Neural cell (in vitro differentiated cells): ENCODE measurements around the gene FBLN2. TPM values are rescaled to one million over a fixed set of nuclear protein-coding genes. Genes with fewer than 3 reads are reported as not detected.
A peak's percentile ranks its signal among the peaks of the same experiment; 100 is the strongest.

Experiments
- H2AFZ ChIP-seq: fragments of 200-600, 300-800 bp; sonication (generic), shearing (Covaris generic); 2 replicates; pipeline ENCODE4 v1.6.0; 2014; ENCODE audit warnings: low read depth, mild to moderate bottlenecking, antibody characterized with exemption, low read length, moderate library complexity
- H3F3A ChIP-seq: fragments of 200-600 bp; shearing (Covaris generic); 2 replicates; pipeline ENCODE4 v1.6.1; 2016; ENCODE audit warnings: mild to moderate bottlenecking, moderate library complexity, mixed read lengths, antibody characterized with exemption, low read length; ENCODE audit not compliant: insufficient read depth, poor library complexity, severe bottlenecking
- H3K27ac ChIP-seq: fragments of 200-600, 300-800 bp; sonication (generic), shearing (Covaris generic); 2 replicates; pipeline ENCODE4 v1.5.1; 2014; ENCODE audit warnings: mild to moderate bottlenecking, low read length, moderate library complexity
- H3K27me3 ChIP-seq: fragments of 300-800, 200-600 bp; sonication (generic), shearing (Covaris generic); 2 replicates; pipeline ENCODE4 v1.6.0; 2014; ENCODE audit warnings: mild to moderate bottlenecking, low read depth, low read length, moderate library complexity; ENCODE audit not compliant: insufficient read depth
- H3K36me3 ChIP-seq: fragments of 300-800, 200-600 bp; sonication (generic), shearing (Covaris generic); 2 replicates; pipeline ENCODE4 v1.5.1; 2014; ENCODE audit warnings: mild to moderate bottlenecking, antibody characterized with exemption, low read length, moderate library complexity; ENCODE audit not compliant: insufficient read depth
- H3K4me2 ChIP-seq: fragments of 300-800, 200-600 bp; sonication (generic), shearing (Covaris generic); 2 replicates; pipeline ENCODE4 v1.6.0; 2014; ENCODE audit warnings: mild to moderate bottlenecking, low read length
- H3K4me3 ChIP-seq: fragments of 300-800, 200-600 bp; sonication (generic), shearing (Covaris generic); 2 replicates; pipeline ENCODE4 v1.5.1; 2014; ENCODE audit warnings: mild to moderate bottlenecking, low read length, moderate library complexity
- H3K79me2 ChIP-seq: fragments of 200-600 bp; shearing (Covaris generic); replicated peaks from 2 replicates; pipeline ENCODE4 v1.6.0; 2014; ENCODE audit warnings: mild to moderate bottlenecking, low read length, moderate library complexity; ENCODE audit not compliant: insufficient read depth
- H3K9ac ChIP-seq: fragments of 300-800, 200-600 bp; sonication (generic), shearing (Covaris generic); 2 replicates; pipeline ENCODE4 v1.6.1; 2016; ENCODE audit warnings: mild to moderate bottlenecking, low read length, mixed read lengths
- H3K9me2 ChIP-seq: fragments of 200-600 bp; shearing (Covaris generic); 2 replicates; pipeline ENCODE4 v1.6.1; 2016; ENCODE audit warnings: mild to moderate bottlenecking, low read length, mixed read lengths; ENCODE audit not compliant: insufficient read depth
- H3K9me3 ChIP-seq: fragments of 200-600, 300-800 bp; sonication (generic), shearing (Covaris generic); 2 replicates; pipeline ENCODE4 v1.6.1; 2016; ENCODE audit warnings: mild to moderate bottlenecking, mixed run types, low read length, moderate library complexity, mixed read lengths
- H4K20me1 ChIP-seq: fragments of 200-600 bp; shearing (Covaris generic); 2 replicates; pipeline ENCODE4 v1.6.1; 2016; ENCODE audit warnings: mild to moderate bottlenecking, mixed run types; ENCODE audit not compliant: insufficient read depth
- CTCF ChIP-seq: fragments of 450-650 bp; IDR thresholded peaks from 2 replicates; pipeline ENCODE4 v1.5.1; 2014; ENCODE audit warnings: antibody characterized with exemption, mild to moderate bottlenecking, moderate library complexity; ENCODE audit not compliant: poor library complexity, severe bottlenecking
- EP300 ChIP-seq: fragments of 450-650 bp; conservative IDR thresholded peaks from 2 replicates; pipeline ENCODE4 v1.6.1; 2014; ENCODE audit warnings: antibody characterized with exemption, mild to moderate bottlenecking, moderate library complexity; ENCODE audit not compliant: poor library complexity, severe bottlenecking
- EZH2 ChIP-seq: fragments of 200-600, 300-800 bp; shearing (Covaris generic), sonication (generic); IDR thresholded peaks from 2 replicates; pipeline ENCODE4 v1.6.1; 2014; ENCODE audit warnings: antibody characterized with exemption, low read length, borderline replicate concordance, mild to moderate bottlenecking; ENCODE audit not compliant: insufficient read depth, poor library complexity, severe bottlenecking
- MXI1 ChIP-seq: fragments of 450-650 bp; conservative IDR thresholded peaks from 2 replicates; pipeline ENCODE4 v1.6.1; 2014; ENCODE audit warnings: antibody characterized with exemption, mild to moderate bottlenecking; ENCODE audit not compliant: poor library complexity, severe bottlenecking
- POLR2AphosphoS5 ChIP-seq: IDR thresholded peaks from 2 replicates; pipeline ENCODE4 v1.6.1; 2012
- RAD21 ChIP-seq: fragments of 450-650 bp; conservative IDR thresholded peaks from 2 replicates; pipeline ENCODE4 v1.6.1; 2014; ENCODE audit warnings: antibody characterized with exemption, mild to moderate bottlenecking, moderate library complexity
- SMC3 ChIP-seq: fragments of 450-650 bp; conservative IDR thresholded peaks from 2 replicates; pipeline ENCODE4 v1.6.1; 2014; ENCODE audit warnings: antibody characterized with exemption, mild to moderate bottlenecking, moderate library complexity; ENCODE audit not compliant: poor library complexity
- TAF1 ChIP-seq: IDR thresholded peaks from 2 replicates; pipeline ENCODE4 v1.6.1; 2012; ENCODE audit warnings: low read depth
- polyA plus RNA-seq: library from polyadenylated mRNA; depleted of rRNA; stranded (reverse); fragments of >200 nt; gene quantifications from 2 replicates; pipeline ENCODE4 v1.2.3, GENCODE V29; 2014
- TF ChIP-seq, protein P1 (sequence below): IDR thresholded peaks from 2 replicates; pipeline ENCODE4 v1.6.1; 2012; ENCODE audit warnings: borderline replicate concordance

The FBLN2 gene
- polyA plus RNA-seq, 1 donor from 2014 or later, result 0.37 TPM

DNA sequence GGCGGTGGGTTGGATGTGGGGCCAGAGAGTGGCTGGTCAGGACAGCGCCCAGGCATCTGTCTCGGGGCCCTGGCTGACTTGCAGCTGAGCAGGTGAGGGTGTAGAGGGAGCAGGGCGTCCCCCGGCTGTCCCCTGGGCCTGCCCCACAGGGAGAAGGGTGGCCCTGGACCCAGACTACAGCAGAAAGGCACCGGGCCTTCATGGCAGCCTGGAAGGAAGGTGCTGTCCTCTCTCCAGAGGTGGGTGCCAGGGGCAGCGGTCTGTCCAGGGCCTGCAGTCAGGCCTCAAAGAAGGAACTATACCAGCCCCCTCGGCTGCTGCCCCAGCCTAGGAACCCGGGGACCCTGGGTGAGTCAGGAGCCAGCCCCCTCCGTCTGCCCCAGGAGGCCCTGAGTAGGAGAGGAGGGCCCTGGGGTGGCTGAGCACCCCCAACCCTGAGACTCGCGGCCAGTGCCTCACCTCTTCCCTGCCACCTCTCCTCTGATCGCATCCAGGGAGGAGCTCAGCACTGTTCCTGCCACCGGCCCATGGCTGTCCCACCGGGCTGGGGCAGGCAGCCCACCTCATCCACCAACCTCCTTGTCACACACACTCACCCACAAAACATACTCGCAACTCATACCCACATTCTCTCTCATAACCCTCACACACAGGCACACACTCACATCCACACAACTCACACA is 133.5 kb downstream of the FBLN2 start:
- H3K4me3 ChIP-seq, result no peak overlapping the region
- no peak overlapping the region for H2AFZ ChIP-seq
- H3K79me2 ChIP-seq, result no peaks in the 10 kb centered on the region
- H3K9me3 ChIP-seq, result no peaks in the 10 kb centered on the region
- H3K27ac ChIP-seq, result no peak overlapping the region
- no peaks in the 10 kb centered on the region for H3K27me3 ChIP-seq
- no peaks in the 10 kb centered on the region for H3K9me2 ChIP-seq
- H3F3A ChIP-seq, result no peaks in the 10 kb centered on the region
- no peaks in the 10 kb centered on the region for H3K36me3 ChIP-seq
- no peak overlapping the region for H3K4me2 ChIP-seq
- TF ChIP-seq SMC3, result no peak
- no peak for TF ChIP-seq EZH2
- no peak for TF ChIP-seq MXI1
- no peak for TF ChIP-seq RAD21
- no peak for TF ChIP-seq CTCF
- TF ChIP-seq TAF1, result no peak
- no peak for TF ChIP-seq POLR2AphosphoS5
- TF ChIP-seq EP300, result no peak
- TF ChIP-seq, protein P1, sequence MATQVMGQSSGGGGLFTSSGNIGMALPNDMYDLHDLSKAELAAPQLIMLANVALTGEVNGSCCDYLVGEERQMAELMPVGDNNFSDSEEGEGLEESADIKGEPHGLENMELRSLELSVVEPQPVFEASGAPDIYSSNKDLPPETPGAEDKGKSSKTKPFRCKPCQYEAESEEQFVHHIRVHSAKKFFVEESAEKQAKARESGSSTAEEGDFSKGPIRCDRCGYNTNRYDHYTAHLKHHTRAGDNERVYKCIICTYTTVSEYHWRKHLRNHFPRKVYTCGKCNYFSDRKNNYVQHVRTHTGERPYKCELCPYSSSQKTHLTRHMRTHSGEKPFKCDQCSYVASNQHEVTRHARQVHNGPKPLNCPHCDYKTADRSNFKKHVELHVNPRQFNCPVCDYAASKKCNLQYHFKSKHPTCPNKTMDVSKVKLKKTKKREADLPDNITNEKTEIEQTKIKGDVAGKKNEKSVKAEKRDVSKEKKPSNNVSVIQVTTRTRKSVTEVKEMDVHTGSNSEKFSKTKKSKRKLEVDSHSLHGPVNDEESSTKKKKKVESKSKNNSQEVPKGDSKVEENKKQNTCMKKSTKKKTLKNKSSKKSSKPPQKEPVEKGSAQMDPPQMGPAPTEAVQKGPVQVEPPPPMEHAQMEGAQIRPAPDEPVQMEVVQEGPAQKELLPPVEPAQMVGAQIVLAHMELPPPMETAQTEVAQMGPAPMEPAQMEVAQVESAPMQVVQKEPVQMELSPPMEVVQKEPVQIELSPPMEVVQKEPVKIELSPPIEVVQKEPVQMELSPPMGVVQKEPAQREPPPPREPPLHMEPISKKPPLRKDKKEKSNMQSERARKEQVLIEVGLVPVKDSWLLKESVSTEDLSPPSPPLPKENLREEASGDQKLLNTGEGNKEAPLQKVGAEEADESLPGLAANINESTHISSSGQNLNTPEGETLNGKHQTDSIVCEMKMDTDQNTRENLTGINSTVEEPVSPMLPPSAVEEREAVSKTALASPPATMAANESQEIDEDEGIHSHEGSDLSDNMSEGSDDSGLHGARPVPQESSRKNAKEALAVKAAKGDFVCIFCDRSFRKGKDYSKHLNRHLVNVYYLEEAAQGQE, result no peak
- H3K9ac ChIP-seq, result no peak overlapping the region
- H4K20me1 ChIP-seq, result no peaks in the 10 kb centered on the region

DNA sequence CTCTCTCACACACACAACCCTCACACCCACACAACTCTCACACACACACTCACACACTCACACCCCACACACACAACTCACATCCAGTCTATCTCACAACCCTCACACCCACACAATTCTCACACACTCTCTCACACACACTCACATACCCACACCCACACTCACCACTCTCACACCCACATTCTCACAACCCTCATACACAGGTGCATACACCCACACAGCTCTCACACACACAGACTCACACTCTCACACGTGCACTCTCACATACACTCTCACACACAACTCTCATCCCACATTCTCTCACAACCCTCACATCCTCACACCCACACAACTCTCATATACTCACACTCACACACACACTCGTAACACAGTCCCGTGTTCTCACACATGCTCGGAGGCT is 134.4 kb downstream of the FBLN2 start:
- Histone ChIP-seq H3K4me3 (no peak overlapping the region), H3K27me3 (no peaks in the 10 kb centered on the region), H3K9me3 (no peaks in the 10 kb centered on the region)

More for the DNA sequence above, 134.4 kb downstream of the FBLN2 start:
- TF ChIP-seq, protein P1, result no peak
- TF ChIP-seq MXI1, result no peak
- TF ChIP-seq POLR2AphosphoS5, result no peak
- no peak for TF ChIP-seq CTCF
- no peak for TF ChIP-seq SMC3
- TF ChIP-seq TAF1, result no peak
- TF ChIP-seq RAD21, result no peak
- TF ChIP-seq EZH2, result no peak
- no peak for TF ChIP-seq EP300
- no peaks in the 10 kb centered on the region for H3K9me2 ChIP-seq
- H3F3A ChIP-seq, result no peaks in the 10 kb centered on the region
- H3K9ac ChIP-seq, result peak overlapping the region; percentile 7
- no peak overlapping the region for H2AFZ ChIP-seq
- H3K36me3 ChIP-seq, result no peaks in the 10 kb centered on the region
- no peaks in the 10 kb centered on the region for H4K20me1 ChIP-seq
- no peak overlapping the region for H3K27ac ChIP-seq
- no peak overlapping the region for H3K4me2 ChIP-seq
- H3K79me2 ChIP-seq, result no peaks in the 10 kb centered on the region
